ENCODE results near the gene TTC31.
A peak's percentile ranks its signal among the peaks of the same experiment; 100 is the strongest.
"Not testable (repeated sequence)": the region's sequence is repeated elsewhere in the genome, so short reads cannot be mapped to it uniquely, and the experiment has no call there.

The TTC31 gene

GRCh38 chr2:74457129-74457548 is 25.7 kb upstream of the TTC31 start:
- peak in 8 of 58 donors; percentile 9 to 78 (median 58) for DNase-seq

- DNase-seq: peak in 39 of 58 donors; percentile 37 to 86 (median 64)
These were observed 25.2 kb upstream of the TTC31 start for GRCh38 chr2:74457549-74458131.

GRCh38 chr2:74458132-74458937 is 24.5 kb upstream of the TTC31 start, which contains the start of gene WBP1:
TSS of gene WBP1 (plus strand) at chr2:74458438. CDS start at chr2:74458603, 165 bp downstream.
- DNase-seq: peak; percentile 92 to 100 (median 100)

- no peak for DNase-seq
These were observed 23.9 kb upstream of the TTC31 start for GRCh38 chr2:74458938-74459363.

GRCh38 chr2:74459503-74460118 is 23.3 kb upstream of the TTC31 start:
- DNase-seq: not testable (repeated sequence)

- peak in 1 of 58 donors; percentile 11 for DNase-seq
These were observed 22.7 kb upstream of the TTC31 start for GRCh38 chr2:74460187-74460586.

GRCh38 chr2:74461187-74462053 is 21.5 kb upstream of the TTC31 start:
- DNase-seq: no peak

- DNase-seq: no peak
These were observed 20.7 kb upstream of the TTC31 start for GRCh38 chr2:74462054-74462785.

GRCh38 chr2:74462786-74463105 is 20.1 kb upstream of the TTC31 start:
- no peak for DNase-seq

GRCh38 chr2:74464406-74464805 is 18.5 kb upstream of the TTC31 start:
- DNase-seq: no peak

GRCh38 chr2:74470742-74471141 is 12.1 kb upstream of the TTC31 start:
- not testable (repeated sequence) for DNase-seq

- no peak for DNase-seq
These were observed 11.4 kb upstream of the TTC31 start for GRCh38 chr2:74471332-74472065.

GRCh38 chr2:74472086-74472944 is 10.6 kb upstream of the TTC31 start, which contains the start of gene MRPL53:
TSS of gene MRPL53 (minus strand) at chr2:74472680. CDS start at chr2:74472660, 20 bp downstream.
- DNase-seq: peak; percentile 65 to 95 (median 89)

GRCh38 chr2:74472945-74473258 is 10.0 kb upstream of the TTC31 start:
- DNase-seq: no peak

GRCh38 chr2:74474481-74474880 is 8.4 kb upstream of the TTC31 start:
- DNase-seq: no peak

GRCh38 chr2:74474899-74475298 is 8.0 kb upstream of the TTC31 start:
- DNase-seq: no peak

- DNase-seq: no peak
These were observed 1.4 kb upstream of the TTC31 start for GRCh38 chr2:74481431-74481830.

GRCh38 chr2:74481961-74482800 is 700 bp upstream of the TTC31 start:
- peak in 15 of 58 donors; percentile 51 to 84 (median 71) for DNase-seq

Measured in anterior cingulate cortex (tissue), 58 donors.